Measurements from ENCODE around the gene CEP70.
"Not testable (repeated sequence)": the region's sequence is repeated elsewhere in the genome, so short reads cannot be mapped to it uniquely, and the experiment has no call there.

Gene CEP70

DNA sequence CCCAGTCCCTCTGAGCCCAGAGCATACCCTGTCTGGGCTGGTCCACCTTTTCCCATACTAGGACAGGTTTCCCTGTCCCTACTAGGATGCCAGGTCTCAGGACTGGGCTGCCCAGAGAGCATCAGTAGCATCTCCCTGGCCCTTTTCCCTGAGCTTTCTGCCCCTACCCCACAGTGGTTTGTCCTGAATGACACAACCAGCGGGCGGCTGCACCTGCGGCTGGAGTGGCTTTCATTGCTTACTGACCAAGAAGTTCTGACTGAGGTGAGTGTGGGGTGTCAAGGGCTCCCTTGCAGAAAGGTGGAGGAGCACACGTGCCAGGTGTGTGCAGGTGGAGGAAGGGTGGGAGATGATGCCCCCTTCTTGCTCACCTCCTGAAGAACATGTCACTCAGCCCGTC, 126.1 kb downstream of the CEP70 start:
- no peak for DNase-seq

DNA sequence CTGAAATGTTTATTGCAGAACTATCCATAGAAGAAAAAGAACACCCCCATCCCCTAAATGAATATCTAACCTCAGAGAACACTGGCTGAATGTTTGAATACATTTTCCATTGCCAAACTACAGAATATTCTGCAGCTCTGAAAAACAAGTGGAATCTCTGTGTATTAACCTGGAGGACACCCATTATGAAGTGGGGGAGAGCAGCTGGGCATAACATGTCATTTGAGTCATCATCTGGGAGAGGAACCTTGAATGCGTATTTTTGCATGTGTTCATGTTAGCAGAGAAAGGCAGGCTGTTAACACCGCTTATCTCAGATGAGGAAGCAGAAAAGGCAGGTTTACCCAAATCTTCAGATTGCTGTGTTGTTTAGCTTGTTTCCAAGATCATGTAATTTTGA, 128.1 kb downstream of the CEP70 start:
- no peak for DNase-seq

- DNase-seq = no peak
These were observed 128.6 kb downstream of the CEP70 start for GRCh38 chr3:138465451-138465850.

GRCh38 chr3:138464491-138464860, 129.6 kb downstream of the CEP70 start:
- DNase-seq = no peak

GRCh38 chr3:138463724-138464490, 130.2 kb downstream of the CEP70 start:
- DNase-seq = no peak

- DNase-seq = no peak
These were observed 132.2 kb downstream of the CEP70 start for GRCh38 chr3:138461896-138462295.

DNA sequence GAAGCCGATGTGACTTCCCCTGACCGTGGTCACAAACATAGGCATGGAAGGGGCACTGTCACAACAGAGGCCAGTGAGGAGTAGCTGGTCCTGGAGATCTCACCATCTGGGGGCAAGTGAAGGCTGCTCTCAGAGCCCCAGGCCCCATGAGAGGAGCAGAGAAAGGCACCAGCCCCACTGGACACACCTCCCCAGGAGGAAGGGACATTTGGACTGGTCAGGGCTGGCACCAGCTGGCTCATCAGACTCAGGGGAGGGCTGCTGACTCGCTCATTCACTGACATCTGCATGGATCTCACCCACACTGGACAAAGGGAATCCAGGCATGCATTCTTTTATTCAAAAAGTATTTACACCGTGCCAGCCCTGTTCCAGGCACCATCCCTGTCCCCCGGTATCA, 132.8 kb downstream of the CEP70 start:
- DNase-seq = no peak

DNA sequence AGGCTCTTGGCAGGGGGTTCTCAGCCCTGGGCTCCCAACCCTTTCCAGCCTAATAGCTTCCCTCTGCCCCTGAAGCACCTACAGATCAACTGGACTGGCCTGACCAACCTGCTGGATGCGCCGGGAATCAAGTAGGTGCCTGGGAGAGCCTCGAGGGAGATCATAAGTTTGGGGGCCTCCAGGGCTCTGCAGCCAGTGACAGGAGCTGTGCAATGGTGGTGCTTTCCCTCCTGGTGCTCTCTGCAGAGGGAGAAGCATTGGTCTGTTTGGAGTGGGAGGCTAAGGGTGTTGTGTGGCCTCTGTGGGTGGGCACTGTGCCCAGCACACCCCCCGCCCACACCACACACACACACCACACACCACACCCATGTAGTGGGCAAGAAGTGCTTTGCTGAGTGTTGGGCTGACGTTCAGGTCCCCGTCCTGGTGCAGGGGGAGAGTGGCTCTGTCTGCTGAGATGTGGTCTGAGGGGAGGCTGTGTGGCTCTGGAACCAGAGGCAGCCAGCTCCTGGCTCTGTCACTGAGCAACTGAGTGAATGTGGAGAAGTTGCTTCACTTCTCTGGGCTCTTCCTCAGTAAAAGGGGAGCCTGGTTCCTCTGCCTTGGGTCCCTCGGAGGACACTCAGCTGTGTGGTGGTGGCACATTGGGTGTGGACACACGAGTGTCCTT, 133.4 kb downstream of the CEP70 start:
- DNase-seq = no peak

GRCh38 chr3:138459619-138460535, 134.2 kb downstream of the CEP70 start:
- DNase-seq = no peak

DNA sequence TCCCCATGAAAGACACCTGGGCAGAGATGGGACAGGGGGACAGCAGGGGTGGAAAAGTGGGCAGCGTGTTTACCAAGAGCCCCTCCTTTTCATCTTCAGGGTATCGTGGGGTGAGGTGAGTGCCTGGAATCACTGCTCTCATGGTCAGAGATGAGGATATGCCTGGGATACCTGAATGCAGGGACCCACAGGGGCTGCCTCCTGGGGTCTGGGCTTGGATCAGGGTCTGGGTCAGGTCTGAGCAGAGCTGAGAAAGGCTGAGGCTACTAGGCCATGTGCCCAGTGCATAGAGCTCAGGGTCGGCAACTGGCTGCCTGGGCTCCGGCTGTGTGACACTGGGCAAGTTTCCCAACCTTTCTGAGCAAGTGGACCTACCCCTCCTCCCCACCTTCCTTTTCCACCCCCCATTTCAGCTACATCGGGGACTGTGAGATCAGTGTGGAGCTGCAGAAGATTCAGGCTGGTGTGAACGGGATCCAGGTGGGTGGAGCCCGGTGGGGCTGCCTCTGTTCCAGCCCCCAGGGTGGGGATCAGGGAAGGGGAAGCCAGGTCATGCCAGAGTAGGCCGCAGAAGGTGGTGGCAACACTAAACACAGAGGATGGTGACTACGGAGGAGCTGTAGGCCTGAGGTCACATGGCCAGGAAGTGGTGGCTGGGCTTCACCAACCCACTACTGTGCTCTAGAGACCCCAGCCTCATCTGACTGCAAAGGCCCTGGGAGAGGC, 135.1 kb downstream of the CEP70 start:
- DNase-seq = no peak

DNA sequence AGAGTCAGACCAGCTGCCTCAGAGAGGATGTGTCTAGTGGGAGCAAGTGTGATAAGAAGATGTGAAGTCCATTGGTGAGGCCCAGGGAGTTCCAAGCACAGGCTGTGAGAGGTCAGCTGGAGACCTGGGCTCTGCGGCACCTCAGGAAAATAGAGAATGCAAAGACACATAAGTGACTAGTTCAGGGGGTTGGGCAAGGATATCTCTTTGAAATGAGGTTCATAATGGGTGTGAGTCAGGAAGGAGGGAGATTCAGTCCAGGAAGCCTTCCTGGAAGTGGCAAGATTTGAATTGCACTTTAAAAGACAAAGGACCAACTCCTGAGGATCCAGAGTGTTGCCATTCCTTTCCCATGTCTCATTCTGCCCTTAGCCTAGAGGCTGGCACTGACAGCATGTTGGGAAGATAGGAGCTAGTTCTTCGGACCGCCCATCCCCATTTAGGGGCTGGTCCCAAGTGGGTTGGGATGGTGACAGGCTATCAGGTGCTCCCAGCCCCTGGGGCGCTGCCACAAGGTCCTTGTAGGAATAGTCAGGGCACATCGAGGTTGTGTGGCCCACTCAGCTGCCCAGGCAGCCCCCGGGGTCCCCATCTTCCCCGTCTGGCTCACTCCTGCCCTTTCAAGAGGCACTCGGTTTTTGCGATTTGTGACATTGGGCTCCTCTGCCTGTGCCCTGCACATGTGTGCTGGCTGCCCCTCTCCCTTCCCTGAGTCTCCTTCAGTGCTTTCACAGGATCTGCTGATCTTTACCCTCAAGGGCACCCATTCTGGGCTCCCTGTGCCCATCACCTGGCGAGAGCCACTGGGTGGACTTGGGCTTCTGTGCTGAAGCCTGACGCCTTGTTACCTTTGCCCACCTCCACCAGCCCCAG, 136.0 kb downstream of the CEP70 start:
- DNase-seq = no peak

DNA sequence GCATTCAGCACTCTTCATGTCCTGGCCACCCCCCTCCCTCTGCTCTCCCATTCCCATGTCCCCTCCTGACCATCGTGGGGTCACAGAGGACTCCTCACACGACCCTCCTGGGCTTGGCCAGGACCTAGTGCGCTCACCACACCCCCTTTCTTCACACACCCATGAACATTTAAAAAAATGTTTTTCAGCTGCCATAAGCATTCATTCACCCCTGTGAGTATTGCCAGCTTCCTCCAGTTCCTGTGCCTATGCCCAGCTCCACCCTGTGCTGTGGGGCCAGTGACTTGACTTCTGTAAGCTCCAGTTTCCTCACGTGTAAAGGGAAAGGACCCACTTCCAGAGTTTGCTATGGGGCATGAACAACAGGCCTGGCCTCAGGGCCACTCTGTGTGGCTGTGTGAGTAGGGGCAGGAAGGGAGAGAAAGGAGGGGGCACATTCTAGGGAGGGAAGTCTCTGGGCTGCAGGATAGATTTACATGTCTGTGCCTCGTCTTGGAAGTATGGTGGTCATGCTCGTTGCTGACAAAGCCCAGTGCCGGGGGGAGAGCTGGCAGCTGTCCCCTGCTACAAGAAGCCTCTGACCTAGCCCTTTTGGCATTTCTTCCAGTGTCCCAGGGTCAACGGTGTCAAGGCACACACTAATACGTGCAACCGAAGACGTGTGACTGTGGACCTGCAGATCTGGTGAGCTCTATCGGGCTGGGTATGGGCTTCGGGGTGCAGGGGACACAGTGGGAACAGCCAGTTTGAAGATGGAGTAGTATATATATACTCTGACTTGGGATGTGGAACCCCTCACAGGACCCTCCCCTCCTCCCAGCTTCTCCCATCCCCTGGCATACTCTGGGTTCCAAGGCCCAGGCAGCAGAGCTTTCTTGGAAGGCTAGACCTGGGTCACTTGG, 136.8 kb downstream of the CEP70 start:
- DNase-seq = no peak

DNA sequence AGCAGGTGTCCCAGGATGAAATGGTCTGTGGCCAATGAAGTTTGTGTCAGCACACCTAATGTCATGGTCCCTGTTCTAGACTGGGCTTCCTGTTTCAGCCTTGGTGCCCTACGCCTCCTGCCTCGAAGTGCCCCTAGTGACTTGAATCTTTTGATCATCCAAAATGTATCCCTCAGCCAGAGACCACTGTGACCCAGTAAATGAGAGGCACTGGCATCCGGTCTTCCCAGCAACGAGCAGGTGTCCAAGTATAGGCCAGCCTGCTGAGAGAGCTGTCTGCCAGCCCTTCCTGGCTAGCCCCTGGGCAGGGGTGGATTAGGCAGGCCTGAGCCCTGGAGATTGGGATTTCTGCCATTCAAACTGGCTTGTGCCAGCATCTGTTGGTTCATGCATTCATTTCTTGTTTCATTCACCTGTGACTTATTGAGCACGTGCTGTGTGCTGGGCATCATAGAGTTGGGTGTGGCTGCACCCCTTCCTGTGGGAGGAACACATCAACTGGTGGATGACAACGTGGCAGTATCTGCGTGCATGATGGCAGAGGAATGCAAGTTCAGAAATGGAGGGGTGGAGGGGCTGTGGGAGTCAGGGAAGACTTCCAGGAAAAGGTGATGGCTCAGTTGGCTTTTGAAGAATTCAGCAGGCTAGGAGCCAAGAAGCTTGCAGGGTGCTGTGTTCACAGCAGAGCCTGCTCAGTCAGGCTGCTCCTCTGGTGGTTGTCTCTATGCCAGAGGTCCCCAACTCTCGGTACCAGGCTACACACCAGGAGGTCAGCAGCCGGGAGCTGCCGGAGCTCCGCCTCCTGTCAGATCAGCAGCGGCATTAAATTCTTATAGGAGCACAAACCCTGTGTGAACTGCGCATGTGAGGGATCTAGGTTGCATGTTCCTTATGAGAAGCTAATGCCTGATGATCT, 138.0 kb downstream of the CEP70 start:
- DNase-seq = no peak

DNA sequence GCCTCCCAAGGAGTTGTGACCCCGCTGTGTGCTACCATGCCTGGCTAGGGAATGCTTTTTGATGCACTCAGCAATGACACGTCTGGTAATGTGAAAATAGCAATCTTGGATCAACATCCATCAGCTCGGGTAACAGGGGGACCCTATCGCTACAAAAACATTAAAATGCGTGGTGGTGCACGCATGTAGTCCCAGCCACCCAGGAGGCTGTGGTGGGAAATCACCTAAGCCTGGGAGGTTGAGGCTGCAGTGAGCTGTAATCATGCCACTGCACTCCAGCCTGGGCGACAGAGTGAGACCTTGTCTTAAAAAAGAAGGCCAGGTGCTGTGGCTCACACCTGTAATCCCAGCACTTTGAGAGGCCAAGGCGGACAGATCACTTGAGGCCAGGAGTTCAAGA, 140.1 kb downstream of the CEP70 start:
- not testable (repeated sequence) for DNase-seq

DNA sequence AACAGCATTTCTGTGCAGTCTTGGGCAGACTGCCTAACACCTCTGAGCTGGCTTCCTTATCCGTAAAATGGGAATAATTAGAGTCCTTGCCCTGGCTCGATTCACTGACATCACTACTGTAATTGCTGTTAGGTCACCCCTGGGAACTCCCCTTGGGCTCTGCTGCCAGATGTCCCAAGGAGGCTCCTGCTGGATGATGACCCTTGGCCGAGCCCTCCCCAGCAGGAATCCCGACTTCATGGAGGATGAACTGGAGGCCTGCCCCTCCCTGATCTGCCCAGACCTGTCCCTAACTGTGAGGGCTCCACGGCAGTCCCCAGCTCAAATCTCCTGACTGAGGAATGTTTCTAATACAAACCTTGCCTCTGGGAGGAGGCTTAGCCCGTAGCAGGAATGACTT, 141.6 kb downstream of the CEP70 start:
- no peak for DNase-seq

DNA sequence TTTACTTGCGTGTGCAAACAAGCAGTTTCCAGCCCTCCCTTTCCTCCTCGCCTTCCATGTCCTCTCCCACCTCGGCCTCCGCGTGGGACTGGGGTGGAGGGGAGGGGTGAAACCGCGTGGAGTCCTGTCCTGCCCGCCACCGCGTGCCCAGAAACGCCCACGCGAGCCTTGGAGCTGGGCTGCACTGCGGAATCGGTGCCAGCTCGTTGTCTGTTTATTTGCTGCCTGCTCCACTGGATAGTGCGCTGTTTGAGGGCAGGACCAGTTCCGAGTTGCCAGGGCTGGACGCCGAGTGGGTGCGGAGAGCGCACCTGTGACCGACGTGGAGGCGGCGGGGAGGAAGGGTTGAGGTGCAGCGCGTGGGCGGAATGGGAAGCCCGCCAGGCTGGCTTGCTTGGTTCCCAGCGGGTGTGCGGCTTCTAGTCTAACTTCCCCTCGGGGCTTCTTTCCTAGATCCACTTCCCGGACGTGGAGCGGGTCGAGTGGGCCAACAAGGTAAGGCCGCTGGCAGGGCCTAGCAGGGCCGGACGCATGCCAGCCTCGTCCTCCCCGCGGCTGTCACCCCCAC, 142.4 kb downstream of the CEP70 start:
- no peak for DNase-seq

GRCh38 chr3:138450704-138451424, 143.2 kb downstream of the CEP70 start:
- DNase-seq = no peak

GRCh38 chr3:138450181-138450580, 143.9 kb downstream of the CEP70 start:
- no peak for DNase-seq

GRCh38 chr3:138449490-138449889, 144.6 kb downstream of the CEP70 start:
- DNase-seq = no peak

All from RPMI8226 (cell line).